Dedifferentiated amniotic fluid mesenchymal stem cell (primary cell): ENCODE results near the gene SLC1A5.

ENCODE experiments used
- DNase-seq: peaks from one replicate; pipeline ENCODE4 v3.0.0-alpha.2; 2016; ENCODE audit errors: extremely low spot score

The SLC1A5 gene

GRCh38 chr19:46745030-46745429, 43.4 kb downstream of the SLC1A5 start:
- no peak for DNase-seq

- no peak for DNase-seq
These were observed 44.2 kb downstream of the SLC1A5 start for GRCh38 chr19:46744005-46744691.

- DNase-seq = no peak
These were observed 45.4 kb downstream of the SLC1A5 start for GRCh38 chr19:46742926-46743480.

- no peak for DNase-seq
These were observed 46.9 kb downstream of the SLC1A5 start for GRCh38 chr19:46741447-46741846.

GRCh38 chr19:46739290-46739771, 49.1 kb downstream of the SLC1A5 start:
- DNase-seq = no peak

GRCh38 chr19:46737761-46738171, 50.6 kb downstream of the SLC1A5 start:
- no peak for DNase-seq

GRCh38 chr19:46737298-46737654, 51.1 kb downstream of the SLC1A5 start:
- DNase-seq = no peak

GRCh38 chr19:46736531-46737297, 51.7 kb downstream of the SLC1A5 start:
- no peak for DNase-seq

- no peak for DNase-seq
These were observed 54.6 kb downstream of the SLC1A5 start for GRCh38 chr19:46733690-46734292.

- no peak for DNase-seq
These were observed 55.3 kb downstream of the SLC1A5 start for GRCh38 chr19:46732966-46733689.

GRCh38 chr19:46732172-46732938, 56.0 kb downstream of the SLC1A5 start:
- DNase-seq = no peak

- DNase-seq = no peak
These were observed 56.8 kb downstream of the SLC1A5 start for GRCh38 chr19:46731584-46731983.

GRCh38 chr19:46731007-46731501, 57.3 kb downstream of the SLC1A5 start:
- peak; percentile 58 for DNase-seq

GRCh38 chr19:46730595-46730994, 57.8 kb downstream of the SLC1A5 start:
- DNase-seq = no peak

- DNase-seq = no peak
These were observed 58.2 kb downstream of the SLC1A5 start for GRCh38 chr19:46730187-46730586.

- DNase-seq = no peak
These were observed 58.7 kb downstream of the SLC1A5 start for GRCh38 chr19:46729696-46730095.

- DNase-seq = no peak
These were observed 59.6 kb downstream of the SLC1A5 start for GRCh38 chr19:46728693-46729339.

GRCh38 chr19:46728208-46728607, 60.2 kb downstream of the SLC1A5 start:
- DNase-seq = no peak

GRCh38 chr19:46727757-46728156, 60.6 kb downstream of the SLC1A5 start:
- DNase-seq = no peak

- no peak for DNase-seq
These were observed 61.4 kb downstream of the SLC1A5 start for GRCh38 chr19:46726971-46727501.
